ENCODE data around the gene GOLGA6D.

GRCh38 chr15:75309711-75310110 is 27.1 kb downstream of the GOLGA6D start:
- no peak for TF ChIP-seq POLR2AphosphoS5 (IDR thresholded peaks at IDR 0.05)
- TF ChIP-seq, protein P1, sequence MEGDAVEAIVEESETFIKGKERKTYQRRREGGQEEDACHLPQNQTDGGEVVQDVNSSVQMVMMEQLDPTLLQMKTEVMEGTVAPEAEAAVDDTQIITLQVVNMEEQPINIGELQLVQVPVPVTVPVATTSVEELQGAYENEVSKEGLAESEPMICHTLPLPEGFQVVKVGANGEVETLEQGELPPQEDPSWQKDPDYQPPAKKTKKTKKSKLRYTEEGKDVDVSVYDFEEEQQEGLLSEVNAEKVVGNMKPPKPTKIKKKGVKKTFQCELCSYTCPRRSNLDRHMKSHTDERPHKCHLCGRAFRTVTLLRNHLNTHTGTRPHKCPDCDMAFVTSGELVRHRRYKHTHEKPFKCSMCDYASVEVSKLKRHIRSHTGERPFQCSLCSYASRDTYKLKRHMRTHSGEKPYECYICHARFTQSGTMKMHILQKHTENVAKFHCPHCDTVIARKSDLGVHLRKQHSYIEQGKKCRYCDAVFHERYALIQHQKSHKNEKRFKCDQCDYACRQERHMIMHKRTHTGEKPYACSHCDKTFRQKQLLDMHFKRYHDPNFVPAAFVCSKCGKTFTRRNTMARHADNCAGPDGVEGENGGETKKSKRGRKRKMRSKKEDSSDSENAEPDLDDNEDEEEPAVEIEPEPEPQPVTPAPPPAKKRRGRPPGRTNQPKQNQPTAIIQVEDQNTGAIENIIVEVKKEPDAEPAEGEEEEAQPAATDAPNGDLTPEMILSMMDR (IDR thresholded peaks at IDR 0.05) = no peak

Measured in esophagus muscularis mucosa (tissue), 3 donors.